Measurements from ENCODE around the gene SPRED2.

The SPRED2 gene

DNA sequence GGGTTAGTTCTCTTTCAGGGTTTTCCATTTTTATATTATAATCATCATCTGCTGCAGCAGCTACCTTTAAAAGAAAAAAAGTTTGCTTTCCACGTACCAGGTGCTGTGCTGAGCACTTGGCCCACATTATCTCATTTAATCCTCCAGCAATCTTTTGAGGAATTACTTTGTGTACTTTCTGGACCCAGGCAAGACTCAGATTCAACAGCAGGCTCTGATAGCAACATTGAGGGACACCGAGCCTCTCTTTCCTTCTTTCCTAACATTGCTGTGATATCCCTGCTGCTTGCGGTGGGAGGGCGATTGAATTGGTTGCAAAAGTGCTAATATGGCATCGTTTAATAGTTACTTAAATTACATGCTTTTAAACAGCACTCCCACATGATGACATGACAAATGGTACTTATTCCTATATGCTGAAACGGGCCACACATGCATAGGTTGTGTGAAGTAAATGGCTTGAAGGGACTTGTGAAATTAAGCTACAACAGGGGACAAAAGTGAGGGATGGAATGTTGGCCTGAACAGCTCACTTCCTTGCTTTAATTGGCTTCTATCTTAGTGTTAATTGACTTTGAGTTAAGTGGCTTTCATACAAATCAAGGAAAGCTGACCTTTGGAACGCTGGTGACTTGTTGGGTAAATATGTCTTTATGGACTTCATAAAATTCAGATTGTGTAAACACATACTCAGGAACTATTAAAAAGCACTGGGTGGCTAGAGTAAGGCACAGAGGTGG lies 21.2 kb downstream of the SPRED2 start:
- Mint-ChIP-seq H3K4me3 (no peak overlapping the region), H3K27me3 (peaks cover 32% of the 10 kb centered on the region), H3K36me3 (ENCODE audit: low read depth) (no peaks in the 10 kb centered on the region), H3K9me3 (no peaks in the 10 kb centered on the region), H3K27ac (no peak overlapping the region), H3K4me1 (ENCODE audit: low read depth) (peaks cover 30% of the 10 kb centered on the region)

- no peak overlapping the region for H3K27ac Mint-ChIP-seq
- H3K36me3 Mint-ChIP-seq (ENCODE audit: low read depth), result no peaks in the 10 kb centered on the region
- peaks cover 21% of the 10 kb centered on the region for H3K4me1 Mint-ChIP-seq (ENCODE audit: low read depth)
- peaks cover 33% of the 10 kb centered on the region for H3K27me3 Mint-ChIP-seq
- H3K9me3 Mint-ChIP-seq, result no peaks in the 10 kb centered on the region
- no peak overlapping the region for H3K4me3 Mint-ChIP-seq
Measured at GRCh38 chr2:65409045-65409444, 23.4 kb downstream of the SPRED2 start.

GRCh38 chr2:65407240-65407639 lies 25.2 kb downstream of the SPRED2 start:
- H3K9me3 Mint-ChIP-seq, result no peaks in the 10 kb centered on the region
- H3K4me3 Mint-ChIP-seq, result no peak overlapping the region
- no peak overlapping the region for H3K27ac Mint-ChIP-seq
- peaks cover 25% of the 10 kb centered on the region for H3K27me3 Mint-ChIP-seq
- H3K36me3 Mint-ChIP-seq (ENCODE audit: low read depth), result no peaks in the 10 kb centered on the region
- peaks cover 21% of the 10 kb centered on the region for H3K4me1 Mint-ChIP-seq (ENCODE audit: low read depth)

DNA sequence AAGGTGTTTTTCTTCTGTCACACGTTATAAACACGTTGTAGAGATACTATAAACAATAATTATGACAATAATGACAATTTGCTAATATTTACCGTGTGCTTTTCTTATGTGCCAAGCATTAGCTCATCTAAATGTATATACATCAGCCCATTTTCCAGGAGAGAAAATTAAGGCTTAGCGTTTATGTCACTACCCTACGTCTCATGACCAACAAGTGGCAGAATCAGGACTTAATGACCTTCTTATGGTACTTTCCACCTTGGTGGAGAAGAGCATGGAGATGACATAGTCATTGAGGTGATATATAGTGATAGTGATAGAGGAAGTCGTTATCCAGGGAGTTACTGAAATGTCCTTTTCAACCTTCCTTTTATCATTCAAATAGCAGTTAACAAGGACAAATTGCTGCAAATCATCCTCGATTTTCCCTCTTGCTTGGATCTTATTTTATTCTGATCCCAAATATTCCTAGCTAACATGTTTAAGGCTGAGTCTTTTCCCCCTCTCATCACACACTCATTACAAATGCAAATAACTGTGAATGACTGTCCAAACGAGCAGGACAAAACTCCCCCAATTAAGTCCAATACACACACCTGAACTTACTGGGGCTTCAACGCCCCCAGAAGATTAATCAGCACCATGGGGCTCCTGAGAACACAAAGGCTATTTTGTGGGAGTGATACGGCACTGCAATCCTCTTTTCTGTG lies 27.3 kb downstream of the SPRED2 start:
- H3K27ac Mint-ChIP-seq, result no peak overlapping the region
- no peaks in the 10 kb centered on the region for H3K9me3 Mint-ChIP-seq
- no peaks in the 10 kb centered on the region for H3K36me3 Mint-ChIP-seq (ENCODE audit: low read depth)
- H3K4me1 Mint-ChIP-seq (ENCODE audit: low read depth), result peaks cover 24% of the 10 kb centered on the region
- peaks cover 30% of the 10 kb centered on the region for H3K27me3 Mint-ChIP-seq
- no peak overlapping the region for H3K4me3 Mint-ChIP-seq

DNA sequence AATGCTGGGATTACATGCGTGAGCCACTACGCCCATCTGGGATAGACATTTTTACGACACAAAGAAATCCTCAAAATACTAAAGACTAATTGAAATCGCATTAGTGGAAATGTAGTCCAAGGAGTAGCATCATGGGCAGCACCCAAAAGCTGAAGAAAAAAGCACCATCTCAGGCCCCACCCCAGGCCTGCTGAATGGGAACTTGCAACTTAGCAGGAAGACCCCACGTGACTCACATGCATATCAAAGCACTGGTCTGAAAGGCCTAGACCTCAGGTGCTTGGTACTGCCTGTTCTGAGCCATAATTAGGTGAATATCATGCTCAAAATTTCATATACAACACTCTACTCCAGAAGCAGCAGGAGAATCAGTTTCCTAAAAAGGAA lies 28.9 kb downstream of the SPRED2 start:
- Mint-ChIP-seq H3K4me3 (no peak overlapping the region), H3K4me1 (ENCODE audit: low read depth) (peaks cover 24% of the 10 kb centered on the region), H3K27ac (no peak overlapping the region), H3K27me3 (peaks cover 25% of the 10 kb centered on the region), H3K36me3 (ENCODE audit: low read depth) (no peaks in the 10 kb centered on the region), H3K9me3 (no peaks in the 10 kb centered on the region)

- Mint-ChIP-seq H3K27ac (no peak overlapping the region), H3K4me1 (ENCODE audit: low read depth) (peaks cover 25% of the 10 kb centered on the region), H3K27me3 (peaks cover 25% of the 10 kb centered on the region), H3K9me3 (no peaks in the 10 kb centered on the region), H3K36me3 (ENCODE audit: low read depth) (no peaks in the 10 kb centered on the region), H3K4me3 (no peak overlapping the region)
Measured at GRCh38 chr2:65402780-65403528, 29.4 kb downstream of the SPRED2 start.

DNA sequence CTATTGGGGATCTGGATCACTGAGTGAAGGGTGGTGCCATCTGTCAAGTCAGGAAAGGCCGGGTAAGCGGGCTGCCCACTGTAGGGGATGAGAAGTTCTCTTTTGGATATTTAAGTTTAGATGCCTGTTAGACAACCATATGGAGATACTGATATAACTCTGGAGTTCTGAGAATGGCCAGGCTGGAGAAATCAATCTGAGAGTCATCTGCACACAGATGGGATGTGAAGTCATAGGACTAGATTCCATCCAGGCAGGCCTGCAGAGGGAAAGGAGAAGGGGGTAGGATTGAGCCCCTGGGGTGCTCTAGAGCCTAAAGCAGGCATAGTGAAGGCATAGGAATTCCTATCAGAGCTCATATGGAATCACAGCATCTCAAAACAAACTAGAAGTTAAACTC lies 30.1 kb downstream of the SPRED2 start:
- Mint-ChIP-seq H3K4me3 (no peak overlapping the region), H3K9me3 (no peaks in the 10 kb centered on the region), H3K27me3 (peaks cover 20% of the 10 kb centered on the region), H3K36me3 (ENCODE audit: low read depth) (no peaks in the 10 kb centered on the region), H3K27ac (no peak overlapping the region), H3K4me1 (ENCODE audit: low read depth) (peaks cover 25% of the 10 kb centered on the region)

DNA sequence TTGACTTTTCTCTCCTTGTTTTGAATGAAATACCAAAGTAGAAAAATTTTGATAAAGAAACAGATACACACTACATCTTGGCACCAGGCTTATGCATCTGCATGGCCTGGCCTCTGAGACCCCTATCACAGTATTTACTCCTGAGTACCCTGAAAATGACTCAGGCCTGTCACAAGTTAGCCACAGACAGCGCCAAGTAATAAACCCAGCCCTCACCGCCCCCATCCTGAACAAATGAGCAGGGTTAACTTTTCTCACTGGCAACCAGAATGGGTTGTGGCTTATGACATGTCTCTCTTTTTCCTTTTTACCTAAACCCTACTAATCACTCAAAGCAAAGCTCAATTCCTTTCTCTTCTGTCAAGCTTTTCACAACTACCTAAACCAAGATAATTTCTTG lies 35.3 kb downstream of the SPRED2 start:
- Mint-ChIP-seq H3K27me3 (peaks cover 30% of the 10 kb centered on the region), H3K27ac (no peak overlapping the region)

GRCh38 chr2:65396348-65397026 lies 35.9 kb downstream of the SPRED2 start:
- Mint-ChIP-seq H3K36me3 (ENCODE audit: low read depth) (no peaks in the 10 kb centered on the region), H3K4me3 (no peak overlapping the region), H3K27ac (peak overlapping the region; percentile 66), H3K27me3 (peaks cover 30% of the 10 kb centered on the region), H3K4me1 (ENCODE audit: low read depth) (peaks cover 34% of the 10 kb centered on the region), H3K9me3 (no peaks in the 10 kb centered on the region)

More for the DNA sequence above, 35.3 kb downstream of the SPRED2 start:
- no peaks in the 10 kb centered on the region for H3K36me3 Mint-ChIP-seq (ENCODE audit: low read depth)
- no peaks in the 10 kb centered on the region for H3K9me3 Mint-ChIP-seq
- H3K4me1 Mint-ChIP-seq (ENCODE audit: low read depth), result peaks cover 34% of the 10 kb centered on the region
- no peak overlapping the region for H3K4me3 Mint-ChIP-seq

DNA sequence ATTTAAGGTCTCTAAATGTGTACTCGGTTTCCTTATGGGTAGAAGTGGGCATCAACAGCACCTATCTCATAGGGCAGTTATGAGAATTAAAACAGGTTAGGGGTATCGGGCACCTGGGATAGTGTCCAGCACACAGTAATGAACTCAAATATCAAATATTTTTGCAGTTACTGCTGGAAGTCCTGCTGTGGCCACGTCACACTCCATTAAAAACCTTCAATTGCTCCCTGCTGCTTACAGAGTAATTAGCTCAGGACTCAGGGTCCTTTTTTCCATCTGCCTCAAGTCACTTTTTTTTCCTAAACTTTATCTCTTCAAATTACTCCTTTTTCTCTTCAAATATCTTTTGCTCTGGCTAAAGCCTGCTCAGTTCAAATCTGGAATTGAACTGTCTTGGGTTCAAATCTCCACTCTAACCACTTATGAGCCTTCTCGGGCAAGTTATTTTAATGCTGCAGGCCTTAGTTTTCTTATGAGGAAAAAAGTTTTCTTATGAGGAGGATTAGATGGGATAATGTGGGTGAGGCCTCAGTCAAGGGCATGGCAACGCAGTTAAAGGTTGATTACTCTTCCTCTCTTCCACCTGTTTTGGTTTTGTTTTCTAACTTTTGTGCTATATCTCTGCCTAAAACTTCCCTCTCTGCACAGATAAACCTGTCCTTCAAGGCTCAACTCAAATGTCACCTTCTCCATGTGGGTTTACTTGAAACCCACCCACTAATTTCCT lies 36.6 kb downstream of the SPRED2 start:
- H3K27me3 Mint-ChIP-seq, result peaks cover 30% of the 10 kb centered on the region
- peak overlapping the region; percentile 66 for H3K27ac Mint-ChIP-seq
- no peaks in the 10 kb centered on the region for H3K9me3 Mint-ChIP-seq
- no peak overlapping the region for H3K4me3 Mint-ChIP-seq
- no peaks in the 10 kb centered on the region for H3K36me3 Mint-ChIP-seq (ENCODE audit: low read depth)
- H3K4me1 Mint-ChIP-seq (ENCODE audit: low read depth), result peaks cover 34% of the 10 kb centered on the region

- Mint-ChIP-seq H3K36me3 (ENCODE audit: low read depth) (no peaks in the 10 kb centered on the region), H3K4me1 (ENCODE audit: low read depth) (peaks cover 50% of the 10 kb centered on the region), H3K27ac (no peak overlapping the region), H3K9me3 (no peaks in the 10 kb centered on the region), H3K4me3 (no peak overlapping the region), H3K27me3 (peaks cover 28% of the 10 kb centered on the region)
Measured at GRCh38 chr2:65393743-65394422, 38.5 kb downstream of the SPRED2 start.

DNA sequence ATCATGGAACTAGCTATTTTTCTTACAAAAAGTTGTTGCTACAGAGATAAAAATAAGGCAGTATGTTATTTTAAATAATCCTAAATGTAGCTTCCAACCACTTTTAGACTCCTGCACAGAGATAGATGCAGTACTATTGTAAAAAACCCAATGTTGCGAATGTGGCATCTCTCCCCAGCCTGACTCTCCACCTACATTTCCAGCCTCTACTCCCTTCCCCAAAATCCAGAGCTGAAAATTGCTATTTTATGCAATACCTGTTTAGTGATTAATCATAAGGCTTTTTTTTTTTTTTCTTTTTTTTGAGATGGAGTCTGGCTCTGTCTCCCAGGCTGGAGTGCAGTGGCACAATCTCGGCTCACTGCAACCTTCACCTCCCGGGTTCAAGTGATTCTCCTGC lies 39.4 kb downstream of the SPRED2 start:
- Mint-ChIP-seq H3K36me3 (ENCODE audit: low read depth) (no peaks in the 10 kb centered on the region), H3K4me3 (no peak overlapping the region), H3K27me3 (peaks cover 26% of the 10 kb centered on the region), H3K27ac (no peak overlapping the region), H3K4me1 (ENCODE audit: low read depth) (peaks cover 53% of the 10 kb centered on the region), H3K9me3 (no peaks in the 10 kb centered on the region)

DNA sequence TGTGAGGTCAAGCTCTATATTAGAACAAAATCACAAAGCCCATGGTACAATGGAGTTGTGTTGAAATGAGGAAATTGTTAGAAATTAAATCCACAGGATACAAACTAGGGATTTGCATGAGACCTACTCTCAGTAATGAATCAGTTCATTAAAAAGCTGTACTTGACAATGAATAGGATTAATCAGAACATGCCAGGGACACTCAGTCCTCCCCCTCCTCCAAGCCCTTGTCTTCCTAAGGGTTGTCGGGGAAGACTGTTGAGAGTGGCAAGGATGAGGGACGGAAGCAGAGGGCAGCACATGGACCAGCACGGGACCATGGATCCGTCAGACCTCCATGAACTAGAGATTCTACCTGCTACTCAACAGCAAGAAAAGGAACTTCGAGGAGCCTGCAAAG lies 39.8 kb downstream of the SPRED2 start:
- Mint-ChIP-seq H3K27me3 (peaks cover 26% of the 10 kb centered on the region), H3K36me3 (ENCODE audit: low read depth) (no peaks in the 10 kb centered on the region), H3K27ac (no peak overlapping the region), H3K4me3 (no peak overlapping the region), H3K4me1 (ENCODE audit: low read depth) (peaks cover 49% of the 10 kb centered on the region), H3K9me3 (no peaks in the 10 kb centered on the region)

- peak overlapping the region; percentile 34 for H3K27ac Mint-ChIP-seq
- no peaks in the 10 kb centered on the region for H3K36me3 Mint-ChIP-seq (ENCODE audit: low read depth)
- no peak overlapping the region for H3K4me3 Mint-ChIP-seq
- H3K9me3 Mint-ChIP-seq, result no peaks in the 10 kb centered on the region
- H3K4me1 Mint-ChIP-seq (ENCODE audit: low read depth), result peaks cover 31% of the 10 kb centered on the region
- peaks cover 21% of the 10 kb centered on the region for H3K27me3 Mint-ChIP-seq
Measured at GRCh38 chr2:65390134-65390533, 42.3 kb downstream of the SPRED2 start.

Data from stimulated activated naive CD8-positive, alpha-beta T cell treated with anti-CD3 and anti-CD28 coated beads, Interleukin-15, Interleukin-2, amounts not matched to agents 100 ng/mL and 50 ng/mL, for 24 hours (primary cell).